HCEC 1CT (cell line): ENCODE results near the gene SYNM.
"Not testable (repeated sequence)": the region's sequence is repeated elsewhere in the genome, so short reads cannot be mapped to it uniquely, and the experiment has no call there.

Experiments used
- DNase-seq: peaks from one replicate; pipeline ENCODE4 v3.0.0-alpha.2; 2017

SYNM gene

GRCh38 chr15:99109555-99110021, 4.7 kb downstream of the SYNM start:
- no peak for DNase-seq

- DNase-seq, result no peak
Observed at GRCh38 chr15:99110093-99110492, 5.2 kb downstream of the SYNM start.

GRCh38 chr15:99110581-99111320, 5.9 kb downstream of the SYNM start:
- no peak for DNase-seq

- DNase-seq, result not testable (repeated sequence)
Observed at GRCh38 chr15:99111641-99112040, 6.8 kb downstream of the SYNM start.

GRCh38 chr15:99113547-99114271, 8.8 kb downstream of the SYNM start:
- DNase-seq, result no peak

GRCh38 chr15:99114511-99115299, 9.8 kb downstream of the SYNM start:
- DNase-seq, result no peak

GRCh38 chr15:99115300-99116215, 10.7 kb downstream of the SYNM start:
- DNase-seq, result no peak

GRCh38 chr15:99117111-99117510, 12.2 kb downstream of the SYNM start:
- no peak for DNase-seq

GRCh38 chr15:99117563-99118257, 12.8 kb downstream of the SYNM start:
- DNase-seq, result no peak

- no peak for DNase-seq
Observed at GRCh38 chr15:99118258-99118632, 13.4 kb downstream of the SYNM start.

- DNase-seq, result no peak
Observed at GRCh38 chr15:99118801-99119546, 14.1 kb downstream of the SYNM start.

GRCh38 chr15:99120050-99120777, 15.3 kb downstream of the SYNM start:
- DNase-seq, result no peak

GRCh38 chr15:99121207-99121606, 16.3 kb downstream of the SYNM start:
- DNase-seq, result no peak

GRCh38 chr15:99121691-99122410, 17.0 kb downstream of the SYNM start:
- no peak for DNase-seq

GRCh38 chr15:99122831-99123712, 18.2 kb downstream of the SYNM start:
- no peak for DNase-seq

GRCh38 chr15:99123713-99124451, 19.0 kb downstream of the SYNM start:
- peak; percentile 89 for DNase-seq

- no peak for DNase-seq
Observed at GRCh38 chr15:99124641-99125040, 19.8 kb downstream of the SYNM start.
